ENCODE data around the gene EGLN1.
"Not testable (repeated sequence)": the region's sequence is repeated elsewhere in the genome, so short reads cannot be mapped to it uniquely, and the experiment has no call there.

EGLN1 gene

GRCh38 chr1:231357831-231358354 is 64.2 kb downstream of the EGLN1 start:
- DNase-seq: peak in 1 of 2 experiments; percentile 21

GRCh38 chr1:231357187-231357772 is 64.8 kb downstream of the EGLN1 start:
- DNase-seq: no peak

GRCh38 chr1:231355171-231355570 is 66.9 kb downstream of the EGLN1 start:
- no peak for DNase-seq

- no peak for DNase-seq
Measured at GRCh38 chr1:231354330-231355020, 67.6 kb downstream of the EGLN1 start.

GRCh38 chr1:231353086-231353485 is 69.0 kb downstream of the EGLN1 start:
- no peak for DNase-seq

- no peak for DNase-seq
Measured at GRCh38 chr1:231351816-231352215, 70.3 kb downstream of the EGLN1 start.

- not testable (repeated sequence) for DNase-seq
Measured at GRCh38 chr1:231348856-231349255, 73.2 kb downstream of the EGLN1 start.

- no peak for DNase-seq
Measured at GRCh38 chr1:231348442-231348841, 73.6 kb downstream of the EGLN1 start.

GRCh38 chr1:231347961-231348360 is 74.1 kb downstream of the EGLN1 start:
- DNase-seq: no peak

- no peak for DNase-seq
Measured at GRCh38 chr1:231340328-231341013, 81.6 kb downstream of the EGLN1 start.

GRCh38 chr1:231338270-231339128 is 83.6 kb downstream of the EGLN1 start, which contains the start of gene SPRTN:
SPRTN (plus strand) TSS chr1:231338293; CDS start chr1:231338384, 91 bp downstream.
- DNase-seq: no peak

GRCh38 chr1:231337472-231338269 is 84.4 kb downstream of the EGLN1 start, which contains the start of gene EXOC8:
EXOC8 (minus strand) TSS chr1:231337852; CDS start chr1:231337745, 107 bp downstream.
- peak; percentile 95 to 97 for DNase-seq

- no peak for DNase-seq
Measured at GRCh38 chr1:231337043-231337471, 85.0 kb downstream of the EGLN1 start.

GRCh38 chr1:231335663-231336602 is 86.2 kb downstream of the EGLN1 start:
- no peak for DNase-seq

GRCh38 chr1:231334952-231335351 is 87.1 kb downstream of the EGLN1 start:
- DNase-seq: no peak

- no peak for DNase-seq
Measured at GRCh38 chr1:231334079-231334666, 87.9 kb downstream of the EGLN1 start.

GRCh38 chr1:231332761-231333160 is 89.3 kb downstream of the EGLN1 start:
- no peak for DNase-seq

GRCh38 chr1:231329483-231329882 is 92.6 kb downstream of the EGLN1 start:
- DNase-seq: no peak

- DNase-seq: no peak
Measured at GRCh38 chr1:231327617-231328016, 94.5 kb downstream of the EGLN1 start.

- DNase-seq: no peak
Measured at GRCh38 chr1:231326248-231326647, 95.8 kb downstream of the EGLN1 start.

Data from NCI-H1930 (cell line).